Prostate gland (tissue), 2 donors: ENCODE measurements around the gene SH2D1B. TPM values are rescaled to one million over a fixed set of nuclear protein-coding genes. Genes with fewer than 3 reads are reported as not detected.

Source experiments
- DNase-seq: peaks from one replicate; pipeline ENCODE4 v3.0.0-alpha.2; 2019; ENCODE audit warnings: low spot score
- H3K27ac ChIP-seq, 2 donors: fragments of 200-600 bp; sonication (generic); 2 replicates each; pipeline ENCODE4 v1.5.1; 2017 to 2019
- H3K27me3 ChIP-seq: fragments of 200-600 bp; sonication (generic); replicated peaks from 2 replicates; pipeline ENCODE4 v1.5.1; 2019; ENCODE audit not compliant: insufficient read depth
- H3K36me3 ChIP-seq, 2 donors: fragments of 200-600 bp; sonication (generic); 1 replicate in 1 of 2; 2 replicates in 1 of 2; pipeline versions ENCODE4 v1.5.1 to v1.8.1; 2017 to 2019
- H3K4me1 ChIP-seq: fragments of 200-600 bp; sonication (generic); replicated peaks from 2 replicates; pipeline ENCODE4 v1.5.1; 2019
- H3K4me3 ChIP-seq, 2 donors: fragments of 200-600 bp; sonication (generic); 2 replicates each; pipeline ENCODE4 v1.5.1; 2017 to 2019
- H3K9me3 ChIP-seq: fragments of 200-600 bp; sonication (generic); 2 replicates; pipeline ENCODE4 v1.5.1; 2017
- POLR2A ChIP-seq: fragments of 450-650 bp; IDR thresholded peaks from one replicate; pipeline ENCODE4 v1.6.1; 2016; ENCODE audit warnings: antibody characterized with exemption, mild to moderate bottlenecking
- POLR2AphosphoS5 ChIP-seq: sonication (generic); formaldehyde crosslinking; IDR thresholded peaks from one replicate; pipeline ENCODE4 v1.6.1; 2017; ENCODE audit warnings: antibody characterized with exemption
- WGBS: methylation state at CpG from one replicate; pipeline ENCODE4 v1.1.5; 2018; 5-methylcytosine and 5-hydroxymethylcytosine counted together
- intact Hi-C: fragments of 100-400 bp; cut with DNase I; formaldehyde crosslinking; loops from one replicate; pipeline ENCODE4 v1.14.2; 2022
- total RNA-seq, 2 donors: library from RNA; depleted of rRNA; stranded (reverse); fragments of >200 nt; gene quantifications; one replicate each; pipeline ENCODE4 v1.1.0, GENCODE V29; 2016
- TF ChIP-seq, protein P1 (sequence below), 4 experiments: fragments of 200-600 bp in 2 of 4; fragments of 450-650 bp in 2 of 4; sonication (generic) in 2 of 4; IDR thresholded peaks; 1 replicate in 3 of 4; 2 replicates in 1 of 4; pipeline ENCODE4 v1.5.1; 2016 to 2019; ENCODE audit warnings: antibody characterized with exemption in 4 of 4, mild to moderate bottlenecking in 2 of 4, moderate library complexity in 2 of 4

SH2D1B gene
- total RNA-seq, 2 donors from 2014 or later = not detected

GRCh38 chr1:162360874-162361260 is 51.1 kb downstream of the SH2D1B start:
- Histone ChIP-seq H3K9me3 (no peaks in the 10 kb centered on the region), H3K27me3 (no peaks in the 10 kb centered on the region), H3K4me3 (no peak overlapping the region), H3K27ac (no peak overlapping the region), H3K4me1 (no peaks in the 10 kb centered on the region), H3K36me3 (no peaks in the 10 kb centered on the region)
- WGBS = 91% methylated on average over 4 of the region's 4 CpGs
- intact Hi-C loops = no loop called here
- DNase-seq = no peak
- TF ChIP-seq, protein P1, sequence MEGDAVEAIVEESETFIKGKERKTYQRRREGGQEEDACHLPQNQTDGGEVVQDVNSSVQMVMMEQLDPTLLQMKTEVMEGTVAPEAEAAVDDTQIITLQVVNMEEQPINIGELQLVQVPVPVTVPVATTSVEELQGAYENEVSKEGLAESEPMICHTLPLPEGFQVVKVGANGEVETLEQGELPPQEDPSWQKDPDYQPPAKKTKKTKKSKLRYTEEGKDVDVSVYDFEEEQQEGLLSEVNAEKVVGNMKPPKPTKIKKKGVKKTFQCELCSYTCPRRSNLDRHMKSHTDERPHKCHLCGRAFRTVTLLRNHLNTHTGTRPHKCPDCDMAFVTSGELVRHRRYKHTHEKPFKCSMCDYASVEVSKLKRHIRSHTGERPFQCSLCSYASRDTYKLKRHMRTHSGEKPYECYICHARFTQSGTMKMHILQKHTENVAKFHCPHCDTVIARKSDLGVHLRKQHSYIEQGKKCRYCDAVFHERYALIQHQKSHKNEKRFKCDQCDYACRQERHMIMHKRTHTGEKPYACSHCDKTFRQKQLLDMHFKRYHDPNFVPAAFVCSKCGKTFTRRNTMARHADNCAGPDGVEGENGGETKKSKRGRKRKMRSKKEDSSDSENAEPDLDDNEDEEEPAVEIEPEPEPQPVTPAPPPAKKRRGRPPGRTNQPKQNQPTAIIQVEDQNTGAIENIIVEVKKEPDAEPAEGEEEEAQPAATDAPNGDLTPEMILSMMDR (IDR thresholded peaks at IDR 0.05) = no peak
- no peak for TF ChIP-seq POLR2AphosphoS5
- no peak for TF ChIP-seq POLR2A

DNA sequence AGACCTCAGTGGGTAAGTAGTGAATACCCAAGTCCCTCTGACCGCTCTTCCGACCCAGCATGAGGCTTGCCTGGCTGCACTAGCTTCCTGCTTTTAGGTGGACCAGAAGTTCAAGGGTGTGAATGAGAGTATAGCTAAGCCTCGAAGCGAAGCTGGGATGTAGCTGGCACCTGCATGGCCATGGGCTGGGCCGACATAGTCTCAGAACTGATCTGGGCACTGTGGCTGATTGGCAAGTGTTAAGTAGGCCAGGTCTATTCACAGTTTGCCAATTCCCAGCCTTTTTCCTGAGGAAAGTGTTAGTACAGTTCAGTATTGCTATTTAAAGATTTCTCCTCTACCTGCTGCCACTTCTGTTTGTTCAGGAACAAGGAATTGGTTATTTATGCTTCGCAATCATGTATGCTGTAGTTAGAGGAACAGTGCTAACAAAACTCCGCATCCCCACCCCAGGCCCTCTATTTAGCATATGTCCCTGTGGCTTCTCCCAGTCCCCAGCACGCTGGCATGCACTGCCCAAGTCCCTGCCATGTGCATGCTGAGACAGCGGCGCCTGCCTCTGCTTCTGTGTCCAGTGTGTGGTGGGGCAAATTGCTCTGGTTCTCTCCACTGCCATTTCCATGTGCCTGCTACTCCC is 51.6 kb downstream of the SH2D1B start:
- Histone ChIP-seq H3K4me3 (no peak overlapping the region), H3K36me3 (no peaks in the 10 kb centered on the region), H3K4me1 (no peaks in the 10 kb centered on the region), H3K9me3 (no peaks in the 10 kb centered on the region), H3K27me3 (no peaks in the 10 kb centered on the region), H3K27ac (no peak overlapping the region)
- TF ChIP-seq POLR2A (no peak), POLR2AphosphoS5 (no peak)
- TF ChIP-seq, protein P1 (IDR thresholded peaks at IDR 0.05) = no peak
- 96% methylated on average over 10 of the region's 10 CpGs for WGBS
- DNase-seq = no peak
- intact Hi-C loops = no loop called here

GRCh38 chr1:162359523-162360236 is 52.3 kb downstream of the SH2D1B start:
- no peaks in the 10 kb centered on the region for H3K9me3 ChIP-seq
- WGBS = 85% methylated on average over 10 of the region's 10 CpGs
- DNase-seq = no peak
- H3K27me3 ChIP-seq = no peaks in the 10 kb centered on the region
- no peak overlapping the region for H3K4me3 ChIP-seq
- TF ChIP-seq POLR2AphosphoS5 = no peak
- TF ChIP-seq POLR2A = no peak
- TF ChIP-seq, protein P1 (IDR thresholded peaks at IDR 0.05) = no peak
- H3K27ac ChIP-seq = no peak overlapping the region
- H3K36me3 ChIP-seq = no peaks in the 10 kb centered on the region
- H3K4me1 ChIP-seq = no peaks in the 10 kb centered on the region
- intact Hi-C loops = loop anchor here (10.0 kb wide), 1 partner anchor 945 kb away; no protein-coding TSS in a partner anchor

- 67% methylated on average over 1 of the region's 1 CpG for WGBS
- Histone ChIP-seq H3K27me3 (no peaks in the 10 kb centered on the region), H3K4me3 (no peak overlapping the region), H3K9me3 (no peaks in the 10 kb centered on the region), H3K36me3 (no peaks in the 10 kb centered on the region), H3K27ac (no peak overlapping the region), H3K4me1 (no peaks in the 10 kb centered on the region)
- intact Hi-C loops = loop anchor here (10.0 kb wide), 1 partner anchor 946 kb away; no protein-coding TSS in a partner anchor
- TF ChIP-seq POLR2AphosphoS5 (no peak), POLR2A (no peak)
- DNase-seq = no peak
These were observed 53.0 kb downstream of the SH2D1B start for GRCh38 chr1:162358928-162359327.

GRCh38 chr1:162357681-162358266 is 54.2 kb downstream of the SH2D1B start:
- H3K4me3 ChIP-seq = no peak overlapping the region

More at GRCh38 chr1:162357681-162358266, 54.2 kb downstream of the SH2D1B start:
- no peak overlapping the region for H3K27ac ChIP-seq
- H3K36me3 ChIP-seq = no peaks in the 10 kb centered on the region
- no peaks in the 10 kb centered on the region for H3K27me3 ChIP-seq
- TF ChIP-seq, protein P1 (IDR thresholded peaks at IDR 0.05) = peak in 1 of 4 experiments; percentile 43
- no peak for TF ChIP-seq POLR2AphosphoS5
- TF ChIP-seq POLR2A = no peak
- DNase-seq = no peak
- intact Hi-C loops = loop anchor here (10.0 kb wide), 1 partner anchor 947 kb away; no protein-coding TSS in a partner anchor
- H3K4me1 ChIP-seq = no peaks in the 10 kb centered on the region
- H3K9me3 ChIP-seq = no peaks in the 10 kb centered on the region
- WGBS = 53% methylated on average over 5 of the region's 5 CpGs
